ENCODE data around the gene PID1.

DNA sequence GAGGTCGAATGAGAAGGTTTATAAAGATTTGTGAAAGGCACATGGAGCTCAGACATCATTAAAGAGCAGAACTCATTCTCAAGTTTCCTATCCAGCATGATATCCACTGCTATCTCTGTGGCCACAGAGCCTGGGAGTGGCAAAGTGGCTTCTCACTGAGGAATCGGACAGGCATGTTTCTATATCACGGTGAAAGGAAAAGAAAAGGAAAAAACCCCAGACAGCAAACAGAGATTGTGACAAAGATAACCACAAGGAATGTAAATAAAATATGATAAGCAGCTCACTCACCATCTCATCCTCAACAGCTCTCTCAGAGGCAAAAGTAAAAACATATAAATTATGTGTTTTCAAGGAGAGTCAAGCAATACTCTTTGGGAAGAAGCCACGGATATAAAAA is 2.5 kb downstream of the PID1 start:
- TF ChIP-seq, protein P1, sequence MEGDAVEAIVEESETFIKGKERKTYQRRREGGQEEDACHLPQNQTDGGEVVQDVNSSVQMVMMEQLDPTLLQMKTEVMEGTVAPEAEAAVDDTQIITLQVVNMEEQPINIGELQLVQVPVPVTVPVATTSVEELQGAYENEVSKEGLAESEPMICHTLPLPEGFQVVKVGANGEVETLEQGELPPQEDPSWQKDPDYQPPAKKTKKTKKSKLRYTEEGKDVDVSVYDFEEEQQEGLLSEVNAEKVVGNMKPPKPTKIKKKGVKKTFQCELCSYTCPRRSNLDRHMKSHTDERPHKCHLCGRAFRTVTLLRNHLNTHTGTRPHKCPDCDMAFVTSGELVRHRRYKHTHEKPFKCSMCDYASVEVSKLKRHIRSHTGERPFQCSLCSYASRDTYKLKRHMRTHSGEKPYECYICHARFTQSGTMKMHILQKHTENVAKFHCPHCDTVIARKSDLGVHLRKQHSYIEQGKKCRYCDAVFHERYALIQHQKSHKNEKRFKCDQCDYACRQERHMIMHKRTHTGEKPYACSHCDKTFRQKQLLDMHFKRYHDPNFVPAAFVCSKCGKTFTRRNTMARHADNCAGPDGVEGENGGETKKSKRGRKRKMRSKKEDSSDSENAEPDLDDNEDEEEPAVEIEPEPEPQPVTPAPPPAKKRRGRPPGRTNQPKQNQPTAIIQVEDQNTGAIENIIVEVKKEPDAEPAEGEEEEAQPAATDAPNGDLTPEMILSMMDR (IDR thresholded peaks at IDR 0.05): no peak
- TF ChIP-seq, protein P2, sequence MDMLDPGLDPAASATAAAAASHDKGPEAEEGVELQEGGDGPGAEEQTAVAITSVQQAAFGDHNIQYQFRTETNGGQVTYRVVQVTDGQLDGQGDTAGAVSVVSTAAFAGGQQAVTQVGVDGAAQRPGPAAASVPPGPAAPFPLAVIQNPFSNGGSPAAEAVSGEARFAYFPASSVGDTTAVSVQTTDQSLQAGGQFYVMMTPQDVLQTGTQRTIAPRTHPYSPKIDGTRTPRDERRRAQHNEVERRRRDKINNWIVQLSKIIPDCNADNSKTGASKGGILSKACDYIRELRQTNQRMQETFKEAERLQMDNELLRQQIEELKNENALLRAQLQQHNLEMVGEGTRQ (IDR thresholded peaks at IDR 0.05; ENCODE audit: borderline replicate concordance, low read depth, low read length): no peak
- TF ChIP-seq FOXJ3 (CRISPR knock-in tag; IDR thresholded peaks at IDR 0.05) (no peak), SMC3 (IDR thresholded peaks at IDR 0.05; ENCODE audit: low read depth, low read length) (no peak), EP300 (IDR thresholded peaks at IDR 0.05; ENCODE audit: borderline replicate concordance in 1 of 2, low read depth in 1 of 2, low read length in 1 of 2) (no peak), MXI1 (IDR thresholded peaks at IDR 0.05; ENCODE audit: low read depth, low read length) (no peak)
- TF ChIP-seq, protein P3, sequence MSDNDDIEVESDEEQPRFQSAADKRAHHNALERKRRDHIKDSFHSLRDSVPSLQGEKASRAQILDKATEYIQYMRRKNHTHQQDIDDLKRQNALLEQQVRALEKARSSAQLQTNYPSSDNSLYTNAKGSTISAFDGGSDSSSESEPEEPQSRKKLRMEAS (IDR thresholded peaks at IDR 0.05; ENCODE audit: low read depth): no peak
